GM15510 (cell line): Measurements from ENCODE around the gene MBD3.

Experiments
- POLR2A ChIP-seq: IDR thresholded peaks from 3 replicates; pipeline ENCODE4 v1.6.1; 2011; ENCODE audit warnings: borderline replicate concordance; ENCODE audit not compliant: insufficient read length; ENCODE audit errors: extremely low read depth

Gene MBD3

GRCh38 chr19:1554968-1555367, 37.7 kb downstream of the MBD3 start:
- no peak for TF ChIP-seq POLR2A

GRCh38 chr19:1553415-1553814, 39.2 kb downstream of the MBD3 start:
- no peak for TF ChIP-seq POLR2A

GRCh38 chr19:1551068-1552040, 41.3 kb downstream of the MBD3 start:
- no peak for TF ChIP-seq POLR2A

GRCh38 chr19:1549332-1549945, 43.2 kb downstream of the MBD3 start:
- no peak for TF ChIP-seq POLR2A

GRCh38 chr19:1540365-1540925, 52.2 kb downstream of the MBD3 start:
- no peak for TF ChIP-seq POLR2A

GRCh38 chr19:1538978-1539377, 53.7 kb downstream of the MBD3 start:
- TF ChIP-seq POLR2A = no peak

GRCh38 chr19:1534972-1535371, 57.7 kb downstream of the MBD3 start:
- TF ChIP-seq POLR2A = no peak

GRCh38 chr19:1533510-1534150, 59.0 kb downstream of the MBD3 start:
- no peak for TF ChIP-seq POLR2A

GRCh38 chr19:1532003-1532402, 60.7 kb downstream of the MBD3 start:
- no peak for TF ChIP-seq POLR2A

GRCh38 chr19:1531587-1531986, 61.1 kb downstream of the MBD3 start:
- TF ChIP-seq POLR2A = no peak

- TF ChIP-seq POLR2A = no peak
These were observed 63.2 kb downstream of the MBD3 start for GRCh38 chr19:1529430-1529816.

- no peak for TF ChIP-seq POLR2A
These were observed 63.9 kb downstream of the MBD3 start for GRCh38 chr19:1528596-1529429.

- TF ChIP-seq POLR2A = no peak
These were observed 64.9 kb downstream of the MBD3 start for GRCh38 chr19:1527650-1528309.
